ENCODE measurements around the gene TBCD. TPM values are rescaled to one million over a fixed set of nuclear protein-coding genes. Genes with fewer than 3 reads are reported as not detected.

Gene TBCD
- total and polyA plus RNA-seq, 2 donors (not counting 1 experiment from before 2014, with no cell fraction given) = 22.1 to 36.7 TPM

DNA sequence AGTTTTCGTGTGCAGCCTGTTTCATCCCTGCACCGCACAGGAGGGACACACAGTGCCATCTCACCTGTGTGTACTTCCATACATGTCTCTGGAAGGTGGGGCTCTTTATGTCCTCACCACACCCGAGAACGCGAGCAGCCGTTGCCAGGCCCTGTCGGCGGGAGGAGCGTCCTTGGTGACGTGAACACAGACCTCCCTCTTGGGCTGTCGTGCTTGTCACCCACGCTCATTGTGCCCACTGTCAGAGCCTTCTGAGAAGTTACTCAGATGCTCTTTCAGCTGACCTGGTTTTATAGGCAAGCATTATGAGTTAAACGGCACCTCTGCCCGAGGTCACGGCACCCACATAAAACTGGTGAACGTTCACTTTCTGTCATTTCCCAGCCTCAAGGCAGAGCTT, 47.7 kb downstream of the TBCD start:
- no peak for DNase-seq (ENCODE audit: low read depth in 2 of 2)
- TF ChIP-seq CTCF (conservative IDR thresholded peaks at IDR 0.05 in 1 of 2, IDR thresholded peaks at IDR 0.05 in 1 of 2; ENCODE audit: low read depth in 1 of 2, low read length in 2 of 2) (no peak), EZH2 (IDR thresholded peaks at IDR 0.05; ENCODE audit: low read length, missing control alignments) (no peak)

GRCh38 chr17:82800885-82801284, 49.0 kb downstream of the TBCD start:
- Histone ChIP-seq H3K27ac (ENCODE audit: insufficient read depth, low read length) (no peak overlapping the region), H3K9me3 (ENCODE audit: control insufficient read depth, insufficient read depth, low read depth, low read length) (no peaks in the 10 kb centered on the region), H3K4me1 (ENCODE audit: control insufficient read depth, extremely low read depth, insufficient read depth, low read length) (peaks cover 5% of the 10 kb centered on the region), H3K4me2 (ENCODE audit: extremely low read depth, insufficient read depth, low read length) (no peak overlapping the region), H4K20me1 (ENCODE audit: control insufficient read depth, extremely low read depth, insufficient read depth, low read length) (no peaks in the 10 kb centered on the region), H3K27me3 (ENCODE audit: control insufficient read depth, insufficient read depth, low read length) (no peaks in the 10 kb centered on the region), H2AFZ (ENCODE audit: low read length) (no peak overlapping the region), H3K79me2 (ENCODE audit: control insufficient read depth, insufficient read depth, low read length) (peaks cover 2% of the 10 kb centered on the region), H3K36me3 (ENCODE audit: control insufficient read depth, insufficient read depth, low read length) (peaks cover 13% of the 10 kb centered on the region), H3K4me3 (replicated peaks in 1 of 4; ENCODE audit: control extremely low read depth in 1 of 4, insufficient read depth in 1 of 4, low read depth in 3 of 4, low read length in 4 of 4) (no peak overlapping the region), H3K9ac (ENCODE audit: insufficient read depth, low read length) (no peak overlapping the region)
- no peak for TF ChIP-seq CTCF (conservative IDR thresholded peaks at IDR 0.05 in 1 of 2, IDR thresholded peaks at IDR 0.05 in 1 of 2; ENCODE audit: low read depth in 1 of 2, low read length in 2 of 2)
- TF ChIP-seq EZH2 (IDR thresholded peaks at IDR 0.05; ENCODE audit: low read length, missing control alignments) = no peak
- DNase-seq (ENCODE audit: low read depth in 2 of 2) = no peak

More for the DNA sequence above, 47.7 kb downstream of the TBCD start:
- Histone ChIP-seq H2AFZ (ENCODE audit: low read length) (no peak overlapping the region), H3K36me3 (ENCODE audit: control insufficient read depth, insufficient read depth, low read length) (peaks cover 10% of the 10 kb centered on the region), H4K20me1 (ENCODE audit: control insufficient read depth, extremely low read depth, insufficient read depth, low read length) (no peaks in the 10 kb centered on the region), H3K4me1 (ENCODE audit: control insufficient read depth, extremely low read depth, insufficient read depth, low read length) (peaks cover 2% of the 10 kb centered on the region), H3K79me2 (ENCODE audit: control insufficient read depth, insufficient read depth, low read length) (peaks cover 2% of the 10 kb centered on the region), H3K4me2 (ENCODE audit: extremely low read depth, insufficient read depth, low read length) (no peak overlapping the region), H3K9ac (ENCODE audit: insufficient read depth, low read length) (no peak overlapping the region), H3K27me3 (ENCODE audit: control insufficient read depth, insufficient read depth, low read length) (no peaks in the 10 kb centered on the region), H3K4me3 (replicated peaks in 1 of 4; ENCODE audit: control extremely low read depth in 1 of 4, insufficient read depth in 1 of 4, low read depth in 3 of 4, low read length in 4 of 4) (no peak overlapping the region), H3K27ac (ENCODE audit: insufficient read depth, low read length) (no peak overlapping the region), H3K9me3 (ENCODE audit: control insufficient read depth, insufficient read depth, low read depth, low read length) (no peaks in the 10 kb centered on the region)

DNA sequence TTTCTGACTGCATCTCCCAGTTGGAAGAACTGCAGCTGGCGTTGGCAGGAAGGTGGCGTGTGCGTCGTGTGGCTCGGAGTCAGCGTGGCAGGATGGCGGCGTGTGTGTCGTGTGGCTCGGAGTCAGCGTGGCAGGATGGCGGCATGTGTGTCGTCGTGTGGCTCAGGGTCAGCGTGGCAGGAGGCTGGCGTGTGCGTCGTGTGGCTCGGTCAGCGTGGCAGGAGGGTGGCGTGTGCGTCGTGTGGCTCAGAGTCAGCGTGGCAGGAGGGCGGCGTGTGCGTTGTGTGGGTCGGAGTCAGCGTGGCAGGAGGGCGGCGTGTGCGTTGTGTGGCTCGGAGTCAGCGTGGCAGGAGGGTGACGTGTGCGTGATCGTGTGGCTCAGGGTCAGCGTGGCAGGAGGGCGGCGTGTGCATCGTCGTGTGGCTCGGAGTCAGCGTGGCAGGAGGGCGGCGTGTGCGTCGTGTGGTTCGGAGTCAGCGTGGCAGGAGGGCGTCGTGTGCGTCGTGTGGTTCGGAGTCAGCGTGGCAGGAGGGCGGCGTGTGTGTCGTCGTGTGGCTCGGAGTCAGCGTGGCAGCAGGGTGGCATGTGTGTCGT, 49.6 kb downstream of the TBCD start:
- Histone ChIP-seq H3K4me1 (ENCODE audit: control insufficient read depth, extremely low read depth, insufficient read depth, low read length) (peaks cover 5% of the 10 kb centered on the region), H3K9me3 (ENCODE audit: control insufficient read depth, insufficient read depth, low read depth, low read length) (no peaks in the 10 kb centered on the region), H3K4me2 (ENCODE audit: extremely low read depth, insufficient read depth, low read length) (no peak overlapping the region), H3K36me3 (ENCODE audit: control insufficient read depth, insufficient read depth, low read length) (peaks cover 14% of the 10 kb centered on the region), H3K4me3 (replicated peaks in 1 of 4; ENCODE audit: control extremely low read depth in 1 of 4, insufficient read depth in 1 of 4, low read depth in 3 of 4, low read length in 4 of 4) (no peak overlapping the region), H3K27ac (ENCODE audit: insufficient read depth, low read length) (no peak overlapping the region), H3K9ac (ENCODE audit: insufficient read depth, low read length) (no peak overlapping the region), H4K20me1 (ENCODE audit: control insufficient read depth, extremely low read depth, insufficient read depth, low read length) (no peaks in the 10 kb centered on the region), H3K27me3 (ENCODE audit: control insufficient read depth, insufficient read depth, low read length) (no peaks in the 10 kb centered on the region), H3K79me2 (ENCODE audit: control insufficient read depth, insufficient read depth, low read length) (peaks cover 2% of the 10 kb centered on the region), H2AFZ (ENCODE audit: low read length) (no peak overlapping the region)
- TF ChIP-seq CTCF (conservative IDR thresholded peaks at IDR 0.05 in 1 of 2, IDR thresholded peaks at IDR 0.05 in 1 of 2; ENCODE audit: low read depth in 1 of 2, low read length in 2 of 2) = no peak
- TF ChIP-seq EZH2 (IDR thresholded peaks at IDR 0.05; ENCODE audit: low read length, missing control alignments) = no peak
- no peak for DNase-seq (ENCODE audit: low read depth in 2 of 2)

Measured in fibroblast of lung (primary cell).